Midbrain (tissue), 1 donor: ENCODE data around the gene TBRG4.

Experiments
- DNase-seq: peaks from one replicate; lab custom pipeline; 2025; lab: John Stamatoyannopoulos, UW

TBRG4 gene

GRCh38 chr7:45055016-45055415 lies 56.5 kb downstream of the TBRG4 start:
- DNase-seq = no peak

GRCh38 chr7:45054442-45054841 lies 57.1 kb downstream of the TBRG4 start:
- DNase-seq = no peak

DNA sequence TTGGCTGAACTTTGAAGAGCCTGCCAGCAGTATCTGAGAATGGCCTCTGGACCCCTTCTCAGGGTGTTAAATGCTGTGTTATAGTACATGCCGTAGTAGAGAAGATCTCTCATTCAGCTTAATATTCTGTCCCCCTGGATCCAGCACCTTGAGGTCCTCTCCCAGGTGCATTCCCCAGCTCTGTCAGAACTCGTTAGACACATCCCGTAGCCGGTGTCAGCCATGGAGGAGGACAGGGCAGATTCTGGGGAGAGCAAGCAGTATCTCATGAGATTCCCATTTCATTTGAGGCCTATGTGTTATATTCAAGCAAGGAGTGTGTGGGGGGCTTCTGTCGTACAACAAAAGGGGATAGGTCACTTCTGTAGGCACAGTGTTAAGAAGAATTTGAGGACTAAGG lies 57.6 kb downstream of the TBRG4 start:
- DNase-seq = no peak

DNA sequence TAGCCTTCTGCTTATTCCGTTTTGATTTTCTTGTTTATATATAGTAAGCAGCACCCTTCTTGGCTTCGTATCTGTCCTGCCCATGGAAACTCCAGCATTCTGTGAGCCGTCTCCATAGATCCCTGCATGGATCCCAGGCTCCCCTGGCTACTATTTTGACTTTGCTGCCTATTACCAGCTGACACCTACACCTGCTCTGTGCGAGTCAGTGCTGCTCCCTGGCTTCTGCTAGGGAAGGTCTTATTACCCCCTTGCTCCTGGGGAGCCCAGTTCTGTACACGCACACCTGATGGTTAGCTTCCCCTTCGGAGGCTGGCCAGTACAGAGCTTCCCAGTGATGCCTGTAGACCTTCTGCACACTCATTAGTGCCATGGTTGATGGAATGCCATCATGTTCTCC lies 58.1 kb downstream of the TBRG4 start:
- no peak for DNase-seq

DNA sequence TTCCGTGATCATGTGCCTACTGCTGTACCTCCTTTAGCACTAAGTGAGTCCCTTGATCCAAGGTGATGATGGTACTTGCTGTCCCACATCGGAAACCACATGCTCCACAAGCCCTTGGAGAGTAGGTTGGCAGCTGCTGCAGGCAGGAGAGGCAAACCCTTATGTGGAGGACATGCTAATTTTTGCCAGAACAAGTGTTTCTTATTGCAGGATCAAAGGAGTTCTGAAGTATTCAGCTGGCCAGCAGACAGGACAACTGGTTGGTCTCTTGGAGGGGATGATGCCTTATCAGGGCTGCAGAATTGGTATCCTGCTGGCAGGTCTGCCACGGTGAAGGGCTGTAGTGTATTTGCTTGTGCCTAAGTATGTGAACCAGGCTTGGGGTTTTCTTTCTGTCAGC lies 59.5 kb downstream of the TBRG4 start:
- DNase-seq = no peak

- DNase-seq = no peak
Measured at GRCh38 chr7:45050198-45050597, 61.3 kb downstream of the TBRG4 start.
